Glutamatergic neuron (in vitro differentiated cells): ENCODE measurements around the gene CACNG7. TPM values are rescaled to one million over a fixed set of nuclear protein-coding genes. Genes with fewer than 3 reads are reported as not detected.

Source experiments
- DNase-seq: peaks from one replicate; pipeline ENCODE4 v3.0.0; 2022
- H3K27ac Mint-ChIP-seq: one replicate; pipeline ENCODE4 v1.8.0; 2020; ENCODE audit warnings: mild to moderate bottlenecking, mixed read lengths, inconsistent platforms; ENCODE audit not compliant: unreplicated experiment
- H3K27me3 Mint-ChIP-seq: one replicate; pipeline ENCODE4 v1.8.0; 2020; ENCODE audit warnings: mild to moderate bottlenecking, moderate library complexity, mixed read lengths, inconsistent platforms; ENCODE audit not compliant: unreplicated experiment
- H3K36me3 Mint-ChIP-seq: one replicate; pipeline ENCODE4 v1.8.0; 2020; ENCODE audit warnings: mild to moderate bottlenecking, mixed read lengths, inconsistent platforms; ENCODE audit not compliant: unreplicated experiment
- H3K4me1 Mint-ChIP-seq: one replicate; pipeline ENCODE4 v1.8.0; 2020; ENCODE audit warnings: mild to moderate bottlenecking, low read depth, mixed read lengths, inconsistent platforms; ENCODE audit not compliant: unreplicated experiment
- H3K4me3 Mint-ChIP-seq: one replicate; pipeline ENCODE4 v1.8.0; 2020; ENCODE audit warnings: mild to moderate bottlenecking, mixed read lengths, inconsistent platforms; ENCODE audit not compliant: unreplicated experiment
- H3K9me3 Mint-ChIP-seq: one replicate; pipeline ENCODE4 v1.8.0; 2020; ENCODE audit warnings: mild to moderate bottlenecking, moderate library complexity, mixed read lengths, inconsistent platforms; ENCODE audit not compliant: unreplicated experiment
- CTCF ChIP-seq: fragments of 200-600 bp; sonication (generic); IDR thresholded peaks from one replicate; pipeline ENCODE4 v1.5.0; 2021; ENCODE audit not compliant: partially characterized antibody, unreplicated experiment
- total RNA-seq: library from RNA; stranded (reverse); fragmentation: NEBNext Ultra II Directional; extraction: Animal tissue kit (Norgen Biotek cat#: 25700); gene quantifications from one replicate; pipeline ENCODE4 v1.2.1, GENCODE V29; 2021; ENCODE audit not compliant: unreplicated experiment

CACNG7 gene
- total RNA-seq, 1 donor from 2014 or later = 60.4 TPM

GRCh38 chr19:53905787-53906186 is 3.3 kb upstream of the CACNG7 start:
- TF ChIP-seq CTCF = no peak
- Mint-ChIP-seq H3K4me3 (peak overlapping the region; percentile 57), H3K9me3 (peaks cover 15% of the 10 kb centered on the region), H3K27me3 (peaks cover 16% of the 10 kb centered on the region), H3K27ac (peak overlapping the region; percentile 8), H3K36me3 (no peaks in the 10 kb centered on the region), H3K4me1 (peaks cover 19% of the 10 kb centered on the region)
- DNase-seq = no peak

- Mint-ChIP-seq H3K4me3 (peak overlapping the region; percentile 61), H3K4me1 (peaks cover 22% of the 10 kb centered on the region), H3K27ac (peak overlapping the region; percentile 17), H3K36me3 (no peaks in the 10 kb centered on the region), H3K9me3 (peaks cover 15% of the 10 kb centered on the region), H3K27me3 (peaks cover 18% of the 10 kb centered on the region)
- peak; percentile 81 for DNase-seq
- TF ChIP-seq CTCF = peak; percentile 98
These were observed 2.6 kb upstream of the CACNG7 start for GRCh38 chr19:53906211-53907192.

- peak overlapping the region; percentile 59 for H3K27ac Mint-ChIP-seq
- peaks cover 22% of the 10 kb centered on the region for H3K4me1 Mint-ChIP-seq
- peaks cover 15% of the 10 kb centered on the region for H3K9me3 Mint-ChIP-seq
- no peak for TF ChIP-seq CTCF
- no peaks in the 10 kb centered on the region for H3K36me3 Mint-ChIP-seq
- DNase-seq = peak; percentile 32
- H3K27me3 Mint-ChIP-seq = peaks cover 18% of the 10 kb centered on the region
- H3K4me3 Mint-ChIP-seq = peak overlapping the region; percentile 90
These were observed 1.9 kb upstream of the CACNG7 start for GRCh38 chr19:53907193-53907581.

- no peak for DNase-seq
- peaks cover 15% of the 10 kb centered on the region for H3K9me3 Mint-ChIP-seq
- H3K4me3 Mint-ChIP-seq = peak overlapping the region; percentile 90
- peaks cover 22% of the 10 kb centered on the region for H3K4me1 Mint-ChIP-seq
- peak overlapping the region; percentile 59 for H3K27ac Mint-ChIP-seq
- no peak for TF ChIP-seq CTCF
- H3K36me3 Mint-ChIP-seq = no peaks in the 10 kb centered on the region
- peaks cover 18% of the 10 kb centered on the region for H3K27me3 Mint-ChIP-seq
These were observed 1.4 kb upstream of the CACNG7 start for GRCh38 chr19:53907690-53908089.
